Measurements from ENCODE around the gene TUBA3E. TPM values are rescaled to one million over a fixed set of nuclear protein-coding genes. Genes with fewer than 3 reads are reported as not detected.

The TUBA3E gene
- total and polyA plus RNA-seq, 2 of the 13 experiments (the other 11 are each of a cell fraction or from before 2014, with no cell fraction given): not detected

GRCh38 chr2:130245976-130246375, 47.7 kb upstream of the TUBA3E start:
- DNase-seq (ENCODE audit: low spot score) (no peak), FAIRE-seq (no peak), ATAC-seq (peak; percentile 58)
- Histone ChIP-seq H3K9me3 (ENCODE audit: low read length) (no peaks in the 10 kb centered on the region), H3K27me3 (ENCODE audit: control insufficient read depth in 1 of 2, insufficient read depth in 2 of 2, low read length in 2 of 2) (peaks cover 2 to 5% of the 10 kb centered on the region in 2 experiments; a peak in 3 of 5 replicates), H3K4me2 (ENCODE audit: low read depth, low read length) (no peak overlapping the region), H3K4me3 (replicated peaks in 1 of 3; ENCODE audit: insufficient read depth in 1 of 3, low read depth in 2 of 3, low read length in 3 of 3) (no peak overlapping the region), H3K4me1 (ENCODE audit: insufficient read depth, low read length) (peaks cover 4% of the 10 kb centered on the region; the same call in 1 of the 2 replicates), H3K79me2 (ENCODE audit: insufficient read depth, low read length) (no peaks in the 10 kb centered on the region), H2AFZ (ENCODE audit: low read length) (no peak overlapping the region), H3K27ac (ENCODE audit: extremely low read length, insufficient read depth, low read length) (no peak overlapping the region), H3K36me3 (replicated peaks in 1 of 2; ENCODE audit: control insufficient read depth in 1 of 2, insufficient read depth in 2 of 2, low read length in 2 of 2) (no peaks in the 10 kb centered on the region), H4K20me1 (ENCODE audit: insufficient read depth, low read length) (no peaks in the 10 kb centered on the region), H3K9ac (ENCODE audit: insufficient read depth, low read depth, low read length) (no peak overlapping the region)
- POLR2A ChIA-PET: no interaction called here
- WGBS (ENCODE audit: low lambda C conversion rate): 36% methylated on average over 3 of the region's 3 CpGs
- TF ChIP-seq ZNF605 (CRISPR knock-in tag; IDR thresholded peaks at IDR 0.05) (no peak), FOXM1 (CRISPR knock-in tag; IDR thresholded peaks at IDR 0.05) (no peak), ZFP62 (CRISPR knock-in tag; IDR thresholded peaks at IDR 0.05) (no peak), TMF1 (CRISPR knock-in tag; IDR thresholded peaks at IDR 0.05; ENCODE audit: low read depth) (no peak), NCOA5 (CRISPR knock-in tag; IDR thresholded peaks at IDR 0.05) (no peak), KLF13 (CRISPR knock-in tag; IDR thresholded peaks at IDR 0.05) (no peak), ZNF629 (CRISPR knock-in tag; conservative IDR thresholded peaks at IDR 0.05) (no peak), ZNF780A (CRISPR knock-in tag; IDR thresholded peaks at IDR 0.05) (no peak), REPIN1 (CRISPR knock-in tag; IDR thresholded peaks at IDR 0.05; ENCODE audit: borderline replicate concordance, low read depth) (no peak), HNRNPLL (IDR thresholded peaks at IDR 0.05; ENCODE audit: low read depth, low read length, poor library complexity, severe bottlenecking) (no peak), KLF9 (CRISPR knock-in tag; IDR thresholded peaks at IDR 0.05; ENCODE audit: low read depth) (no peak), NR1H2 (CRISPR knock-in tag; IDR thresholded peaks at IDR 0.05; ENCODE audit: borderline replicate concordance, low read depth) (no peak), HNRNPUL1 (IDR thresholded peaks at IDR 0.05; ENCODE audit: low read depth, low read length) (no peak)
- TF ChIP-seq, protein P1, sequence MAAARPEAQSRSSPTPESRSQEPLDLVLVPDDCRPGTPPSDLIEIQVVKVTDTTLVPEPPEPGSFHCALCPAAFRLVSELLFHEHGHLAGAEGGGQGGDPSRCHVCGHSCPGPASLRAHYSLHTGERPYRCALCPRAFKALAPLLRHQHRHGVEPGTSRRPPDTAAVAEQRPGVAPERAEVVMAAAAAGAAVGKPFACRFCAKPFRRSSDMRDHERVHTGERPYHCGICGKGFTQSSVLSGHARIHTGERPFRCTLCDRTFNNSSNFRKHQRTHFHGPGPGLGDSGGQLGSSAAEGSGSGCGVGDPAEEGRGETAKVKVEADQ (CRISPR knock-in tag; IDR thresholded peaks at IDR 0.05; ENCODE audit: borderline replicate concordance): no peak
- TF ChIP-seq, protein P2, sequence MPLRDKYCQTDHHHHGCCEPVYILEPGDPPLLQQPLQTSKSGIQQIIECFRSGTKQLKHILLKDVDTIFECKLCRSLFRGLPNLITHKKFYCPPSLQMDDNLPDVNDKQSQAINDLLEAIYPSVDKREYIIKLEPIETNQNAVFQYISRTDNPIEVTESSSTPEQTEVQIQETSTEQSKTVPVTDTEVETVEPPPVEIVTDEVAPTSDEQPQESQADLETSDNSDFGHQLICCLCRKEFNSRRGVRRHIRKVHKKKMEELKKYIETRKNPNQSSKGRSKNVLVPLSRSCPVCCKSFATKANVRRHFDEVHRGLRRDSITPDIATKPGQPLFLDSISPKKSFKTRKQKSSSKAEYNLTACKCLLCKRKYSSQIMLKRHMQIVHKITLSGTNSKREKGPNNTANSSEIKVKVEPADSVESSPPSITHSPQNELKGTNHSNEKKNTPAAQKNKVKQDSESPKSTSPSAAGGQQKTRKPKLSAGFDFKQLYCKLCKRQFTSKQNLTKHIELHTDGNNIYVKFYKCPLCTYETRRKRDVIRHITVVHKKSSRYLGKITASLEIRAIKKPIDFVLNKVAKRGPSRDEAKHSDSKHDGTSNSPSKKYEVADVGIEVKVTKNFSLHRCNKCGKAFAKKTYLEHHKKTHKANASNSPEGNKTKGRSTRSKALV (CRISPR knock-in tag; IDR thresholded peaks at IDR 0.05): no peak
- no TSS peak for BruUV-seq (replicated peaks)
- CTCF ChIA-PET (ENCODE audit: low intra/inter-chr PET ratio, low total read pairs): no interaction called here
- intact Hi-C loops (cut with micrococcal nuclease; ENCODE audit: unreplicated experiment): no loop called here
- in situ Hi-C loops (cut with HindIII; ENCODE audit: extremely low pct_ligation_motif_present, low pct_unique_long_range_greater_than_20kb): no loop called here

Data from HepG2 (cell line).